KMS-11 (cell line): ENCODE measurements around the gene PHF24.
"Not testable (repeated sequence)": the region's sequence is repeated elsewhere in the genome, so short reads cannot be mapped to it uniquely, and the experiment has no call there.

Experiments used
- H2AFZ ChIP-seq: fragments of 200-600 bp; sonication (generic); 2 replicates; pipeline ENCODE4 v1.6.1; 2016; ENCODE audit warnings: antibody characterized with exemption, mixed run types, low read depth
- H3K27ac ChIP-seq: fragments of 200-600 bp; sonication (generic); 2 replicates; pipeline ENCODE4 v1.6.1; 2016; ENCODE audit warnings: mild to moderate bottlenecking, mixed run types
- H3K27me3 ChIP-seq: fragments of 200-600 bp; sonication (generic); 2 replicates; pipeline ENCODE4 v1.6.1; 2017; ENCODE audit warnings: mild to moderate bottlenecking, low read depth, mixed run types, moderate library complexity; ENCODE audit not compliant: insufficient read depth
- H3K36me3 ChIP-seq: fragments of 200-600 bp; sonication (generic); 2 replicates; pipeline ENCODE4 v1.6.1; 2017; ENCODE audit warnings: mild to moderate bottlenecking, mixed run types; ENCODE audit not compliant: insufficient read depth
- H3K4me1 ChIP-seq: fragments of 200-600 bp; sonication (generic); 2 replicates; pipeline ENCODE4 v1.6.1; 2016; ENCODE audit warnings: mild to moderate bottlenecking, low read depth, mixed run types; ENCODE audit not compliant: poor library complexity, severe bottlenecking
- H3K4me2 ChIP-seq: fragments of 200-600 bp; sonication (generic); 2 replicates; pipeline ENCODE4 v1.7.0; 2016; ENCODE audit warnings: mild to moderate bottlenecking, mixed run types
- H3K4me3 ChIP-seq: fragments of 200-600 bp; sonication (generic); IDR thresholded peaks from 2 replicates; pipeline ENCODE4 v1.6.1; 2017; ENCODE audit warnings: low read depth, low read length, mixed read lengths; ENCODE audit not compliant: insufficient read depth
- H3K79me2 ChIP-seq: fragments of 200-600 bp; sonication (generic); 2 replicates; pipeline ENCODE4 v1.6.1; 2016; ENCODE audit warnings: low read depth, mixed run types; ENCODE audit not compliant: insufficient read depth
- H3K9ac ChIP-seq: fragments of 200-600 bp; sonication (generic); 2 replicates; pipeline ENCODE4 v1.6.1; 2016; ENCODE audit warnings: mild to moderate bottlenecking, mixed run types
- H4K20me1 ChIP-seq: fragments of 200-600 bp; sonication (generic); 2 replicates; pipeline ENCODE4 v1.6.1; 2016; ENCODE audit warnings: mild to moderate bottlenecking, mixed run types; ENCODE audit not compliant: insufficient read depth
- CTCF ChIP-seq: fragments of 200-600 bp; sonication (generic); conservative IDR thresholded peaks from 2 replicates; pipeline ENCODE4 v1.6.1; 2017; ENCODE audit warnings: low read depth, mild to moderate bottlenecking, antibody characterized with exemption, low read length, moderate library complexity, mixed read lengths

PHF24 gene

GRCh38 chr9:34957492-34958410 lies at the start of gene PHF24:
PHF24 (plus strand) TSS chr9:34958285; CDS start chr9:34971299, 13,014 bp downstream.
- no peaks in the 10 kb centered on the region for H3K36me3 ChIP-seq
- no peak within 1 kb of the TSS for H3K4me3 ChIP-seq
- H2AFZ ChIP-seq: no peak within 1 kb of the TSS
- H4K20me1 ChIP-seq: no peaks in the 10 kb centered on the region
- no peak within 1 kb of the TSS; the same call in 1 of the 2 replicates for H3K4me2 ChIP-seq
- no peaks in the 10 kb centered on the region for H3K27me3 ChIP-seq
- no peaks in the 10 kb centered on the region for H3K4me1 ChIP-seq
- H3K9ac ChIP-seq: no peak within 1 kb of the TSS
- H3K79me2 ChIP-seq: no peaks in the 10 kb centered on the region
- H3K27ac ChIP-seq: no peak within 1 kb of the TSS
- TF ChIP-seq CTCF: no peak

GRCh38 chr9:34927061-34927460 lies 31.0 kb upstream of the PHF24 start:
- Histone ChIP-seq H3K79me2 (no peaks in the 10 kb centered on the region), H3K36me3 (no peaks in the 10 kb centered on the region), H3K4me2 (no peak overlapping the region), H3K9ac (no peak overlapping the region), H3K27ac (no peak overlapping the region), H4K20me1 (no peaks in the 10 kb centered on the region), H3K4me3 (no peak overlapping the region), H2AFZ (no peak overlapping the region), H3K4me1 (no peaks in the 10 kb centered on the region), H3K27me3 (no peaks in the 10 kb centered on the region)
- no peak for TF ChIP-seq CTCF

- Histone ChIP-seq H3K4me2 (no peak overlapping the region), H4K20me1 (no peaks in the 10 kb centered on the region), H3K4me1 (no peaks in the 10 kb centered on the region), H3K27me3 (no peaks in the 10 kb centered on the region), H3K36me3 (no peaks in the 10 kb centered on the region), H3K27ac (no peak overlapping the region), H3K4me3 (no peak overlapping the region), H3K79me2 (no peaks in the 10 kb centered on the region), H3K9ac (no peak overlapping the region), H2AFZ (no peak overlapping the region)
- TF ChIP-seq CTCF: no peak
Measured at GRCh38 chr9:34928921-34929320, 29.2 kb upstream of the PHF24 start.

GRCh38 chr9:34929506-34930102 lies 28.5 kb upstream of the PHF24 start:
- peak; percentile 31; the same call in 1 of the 2 replicates for TF ChIP-seq CTCF
- Histone ChIP-seq H3K4me1 (no peaks in the 10 kb centered on the region), H3K79me2 (no peaks in the 10 kb centered on the region), H3K4me3 (no peak overlapping the region), H3K9ac (no peak overlapping the region), H4K20me1 (no peaks in the 10 kb centered on the region), H3K27ac (no peak overlapping the region), H2AFZ (no peak overlapping the region), H3K4me2 (no peak overlapping the region), H3K36me3 (no peaks in the 10 kb centered on the region), H3K27me3 (no peaks in the 10 kb centered on the region)

GRCh38 chr9:34939989-34940388 lies 18.1 kb upstream of the PHF24 start:
- H3K27me3 ChIP-seq, H3K27ac ChIP-seq, H3K4me2 ChIP-seq: not testable (repeated sequence)

More at GRCh38 chr9:34939989-34940388, 18.1 kb upstream of the PHF24 start:
- not testable (repeated sequence) for H3K9ac ChIP-seq, H2AFZ ChIP-seq, H3K79me2 ChIP-seq, H3K4me1 ChIP-seq, H3K36me3 ChIP-seq, H3K4me3 ChIP-seq, H4K20me1 ChIP-seq
